GM18951 (cell line): ENCODE data around the gene FAM156B.
"Not testable (repeated sequence)": the region's sequence is repeated elsewhere in the genome, so short reads cannot be mapped to it uniquely, and the experiment has no call there.

Experiments used
- POLR2A ChIP-seq: IDR thresholded peaks from 4 replicates; pipeline ENCODE4 v1.6.1; 2011; ENCODE audit warnings: mild to moderate bottlenecking; ENCODE audit not compliant: insufficient read length, insufficient read depth; ENCODE audit errors: extremely low read depth
- in situ Hi-C: fragments of 300-500 bp; cut with MboI; formaldehyde crosslinking; loops from one replicate; pipeline ENCODE4 v1.12.0; 2022; ENCODE audit warnings: low sequenced_read_pairs, mixed read lengths, inconsistent platforms; ENCODE audit not compliant: unreplicated experiment

Gene FAM156B

DNA sequence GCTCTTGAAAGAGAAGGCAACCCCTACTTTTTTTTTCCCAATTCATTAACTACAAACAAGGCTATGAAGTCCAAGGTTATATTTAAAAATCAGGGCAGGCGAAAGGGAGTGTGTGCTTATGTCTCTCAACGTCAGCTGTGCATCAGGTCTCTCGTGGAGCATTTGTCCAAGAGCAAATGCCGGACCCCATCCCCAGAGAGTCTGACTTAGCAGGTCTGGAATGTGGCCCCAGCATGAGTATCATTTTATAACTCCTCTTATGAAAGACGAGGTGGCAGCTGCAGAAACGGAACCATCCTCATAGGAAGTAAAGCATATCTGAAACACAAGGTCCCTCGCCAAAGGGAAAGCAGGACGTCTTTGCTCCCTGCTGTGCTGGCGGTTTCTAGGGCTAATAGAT, 16.6 kb downstream of the FAM156B start:
- in situ Hi-C loops = not testable (repeated sequence)

DNA sequence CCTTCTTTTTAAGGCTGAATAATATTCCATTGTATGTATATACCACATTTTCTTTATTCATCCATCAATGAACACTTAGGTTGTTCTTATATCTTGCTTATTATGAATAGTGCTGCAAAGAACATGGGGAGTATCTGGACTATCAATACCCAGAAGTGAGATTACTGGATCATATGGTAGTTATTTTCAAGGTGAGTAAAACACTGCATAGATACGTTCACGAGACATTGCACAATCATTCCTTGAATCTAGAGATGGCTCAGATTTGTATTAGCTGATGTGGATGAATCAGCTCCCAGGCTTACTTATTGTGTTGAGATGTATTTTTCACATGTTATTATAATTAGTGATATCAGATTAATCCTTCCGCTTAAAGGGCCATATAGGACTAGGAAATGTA, 17.6 kb downstream of the FAM156B start:
- in situ Hi-C loops = not testable (repeated sequence)

DNA sequence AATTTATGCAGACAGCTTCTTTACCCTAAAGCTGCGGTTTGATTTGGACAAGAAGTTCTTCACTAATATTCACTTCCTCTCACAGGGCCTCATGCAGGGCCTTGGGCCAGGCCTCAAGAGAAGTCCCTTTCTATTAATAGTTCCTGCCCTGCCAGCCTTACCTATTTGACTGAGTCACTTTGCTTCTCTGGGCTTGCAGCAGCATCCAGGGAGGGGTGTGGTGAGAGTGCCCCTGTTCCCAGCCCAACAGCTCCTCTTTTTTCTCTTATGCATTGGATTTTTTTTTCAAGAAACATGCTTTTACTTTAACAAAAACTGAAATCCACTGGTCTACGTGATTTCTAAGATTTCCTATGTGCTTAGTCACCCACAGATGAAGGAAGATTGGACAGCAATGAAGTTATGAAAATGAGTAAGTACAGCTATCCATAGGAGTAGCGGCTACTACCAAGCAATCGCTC, 26.7 kb downstream of the FAM156B start:
- in situ Hi-C loops = no loop called here
- TF ChIP-seq POLR2A = no peak

DNA sequence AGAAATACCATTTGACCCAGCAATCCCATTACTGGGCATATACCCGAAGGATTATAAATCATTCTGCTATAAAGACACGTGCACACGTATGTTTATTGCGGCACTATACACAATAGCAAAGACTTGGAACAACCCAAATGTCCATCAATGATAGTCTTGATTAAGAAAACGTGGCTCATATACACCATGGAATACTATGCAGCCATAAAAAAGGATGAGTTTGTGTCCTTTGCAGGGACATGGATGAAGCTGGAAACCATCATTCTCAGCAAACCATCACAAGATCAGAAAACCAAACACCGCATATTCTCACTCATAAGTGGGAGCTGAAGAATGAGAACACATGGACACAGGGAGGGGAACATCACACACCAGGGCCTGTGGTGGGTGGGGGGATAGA, 33.1 kb downstream of the FAM156B start:
- in situ Hi-C loops = not testable (repeated sequence)

DNA sequence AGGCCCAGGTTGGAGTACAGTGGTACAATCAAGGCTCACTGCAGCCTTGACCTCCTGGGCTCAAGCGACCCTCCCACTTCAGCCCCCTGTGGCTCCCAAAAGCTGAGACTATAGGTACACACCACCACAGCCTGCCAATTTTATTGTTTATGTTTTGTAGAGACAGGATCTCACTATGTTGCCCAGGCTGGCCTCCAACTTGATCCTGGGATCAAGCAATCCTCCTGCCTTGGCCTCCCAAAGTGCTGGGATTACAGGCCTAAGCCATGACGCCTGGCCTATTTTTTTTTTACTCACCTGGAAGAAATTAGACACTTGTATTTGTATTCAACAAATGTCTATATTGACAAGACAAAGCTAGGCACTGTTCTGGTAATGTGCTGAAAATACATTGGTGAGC, 36.1 kb downstream of the FAM156B start:
- no peak for TF ChIP-seq POLR2A
- in situ Hi-C loops = no loop called here

DNA sequence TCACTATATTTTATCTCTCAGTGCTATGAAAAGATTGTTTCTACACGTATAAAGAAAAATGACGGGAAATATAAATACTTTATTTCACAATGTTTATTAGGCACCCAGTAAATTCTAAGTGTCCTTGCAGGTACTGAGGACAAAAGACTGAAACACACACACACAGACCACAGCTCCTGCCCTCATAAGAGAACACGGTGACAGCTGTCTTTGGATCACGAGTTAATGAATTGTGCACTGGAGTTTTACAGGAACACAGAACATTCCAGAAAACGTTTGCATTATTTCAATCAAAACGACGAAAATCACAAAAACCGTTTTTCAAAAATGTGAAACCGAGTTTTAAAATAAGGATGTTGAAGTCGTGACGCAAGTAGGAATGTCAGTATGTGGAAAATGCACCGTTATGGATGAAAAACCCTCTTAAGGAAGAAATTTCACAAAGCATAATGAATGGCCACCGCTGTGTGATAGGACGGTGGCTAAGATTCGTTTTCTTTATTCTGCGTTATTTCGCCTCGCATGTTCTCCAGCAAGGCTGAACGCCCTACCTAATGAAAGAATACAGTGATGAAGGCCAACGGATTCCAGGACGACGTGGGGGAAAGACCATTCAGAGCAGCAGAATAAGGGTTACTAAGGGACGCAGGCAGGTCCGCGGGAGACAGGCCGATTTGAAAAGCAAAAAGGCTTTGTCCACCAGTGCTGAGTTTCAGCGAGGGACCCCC, 37.0 kb downstream of the FAM156B start:
- no peak for TF ChIP-seq POLR2A
- in situ Hi-C loops = no loop called here

DNA sequence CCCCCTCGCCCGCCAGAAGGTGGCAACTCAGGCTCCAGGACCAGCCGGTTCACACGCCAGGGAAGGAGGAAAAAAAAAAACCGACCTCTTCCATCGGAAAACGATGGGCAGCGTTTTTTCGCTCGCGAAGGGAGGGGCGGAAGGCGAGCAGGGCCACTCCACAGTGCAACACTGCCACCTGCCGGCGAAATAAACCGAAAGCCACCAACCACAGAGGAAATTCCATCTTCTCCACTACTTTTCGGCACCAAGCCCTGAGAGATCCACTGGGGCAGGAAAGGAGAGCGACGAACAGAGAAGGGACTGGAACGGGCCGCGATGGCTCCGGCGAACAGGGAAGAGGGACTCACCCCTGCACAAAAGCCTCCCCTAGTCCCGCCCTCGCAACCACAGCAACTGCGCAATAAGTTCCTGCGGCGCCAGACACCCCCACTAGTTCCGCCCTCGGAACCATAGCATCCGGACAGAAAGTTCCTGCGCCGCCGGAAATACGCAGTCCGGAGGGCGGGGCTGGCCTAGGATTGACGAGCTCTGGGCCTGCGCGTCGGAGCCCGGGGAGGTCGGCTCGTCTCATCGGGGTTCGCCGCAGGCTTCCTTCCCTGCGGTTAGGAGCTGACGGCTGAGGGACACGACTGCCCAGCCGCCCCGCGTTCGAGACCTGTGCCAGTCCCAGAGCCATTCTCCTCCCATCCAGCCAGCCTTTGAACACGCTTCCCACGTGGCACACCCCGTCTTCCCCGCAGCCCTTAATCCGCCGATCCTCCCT, 37.8 kb downstream of the FAM156B start:
- in situ Hi-C loops = no loop called here
- TF ChIP-seq POLR2A = peak; percentile 76

DNA sequence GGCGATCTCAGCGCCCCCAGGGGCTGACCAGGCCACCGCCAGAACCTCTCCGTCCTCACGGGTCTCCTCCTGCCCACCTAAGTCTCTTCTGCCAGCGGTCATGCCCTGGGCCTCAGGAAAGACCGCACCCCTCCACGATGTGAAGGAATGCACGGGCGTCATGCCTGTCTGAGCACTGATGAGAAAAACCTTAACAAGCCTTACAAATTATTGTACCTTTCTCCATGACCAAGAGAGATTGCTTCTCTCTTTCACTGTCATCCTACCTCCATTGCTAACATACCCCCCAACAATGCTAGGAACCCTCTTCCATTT, 38.3 kb downstream of the FAM156B start:
- in situ Hi-C loops = not testable (repeated sequence)

DNA sequence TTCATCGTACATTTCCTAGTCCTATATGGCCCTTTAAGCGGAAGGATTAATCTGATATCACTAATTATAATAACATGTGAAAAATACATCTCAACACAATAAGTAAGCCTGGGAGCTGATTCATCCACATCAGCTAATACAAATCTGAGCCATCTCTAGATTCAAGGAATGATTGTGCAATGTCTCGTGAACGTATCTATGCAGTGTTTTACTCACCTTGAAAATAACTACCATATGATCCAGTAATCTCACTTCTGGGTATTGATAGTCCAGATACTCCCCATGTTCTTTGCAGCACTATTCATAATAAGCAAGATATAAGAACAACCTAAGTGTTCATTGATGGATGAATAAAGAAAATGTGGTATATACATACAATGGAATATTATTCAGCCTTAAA, 43.6 kb downstream of the FAM156B start:
- in situ Hi-C loops = not testable (repeated sequence)

DNA sequence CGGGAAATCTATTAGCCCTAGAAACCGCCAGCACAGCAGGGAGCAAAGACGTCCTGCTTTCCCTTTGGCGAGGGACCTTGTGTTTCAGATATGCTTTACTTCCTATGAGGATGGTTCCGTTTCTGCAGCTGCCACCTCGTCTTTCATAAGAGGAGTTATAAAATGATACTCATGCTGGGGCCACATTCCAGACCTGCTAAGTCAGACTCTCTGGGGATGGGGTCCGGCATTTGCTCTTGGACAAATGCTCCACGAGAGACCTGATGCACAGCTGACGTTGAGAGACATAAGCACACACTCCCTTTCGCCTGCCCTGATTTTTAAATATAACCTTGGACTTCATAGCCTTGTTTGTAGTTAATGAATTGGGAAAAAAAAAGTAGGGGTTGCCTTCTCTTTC, 44.6 kb downstream of the FAM156B start:
- in situ Hi-C loops = not testable (repeated sequence)

DNA sequence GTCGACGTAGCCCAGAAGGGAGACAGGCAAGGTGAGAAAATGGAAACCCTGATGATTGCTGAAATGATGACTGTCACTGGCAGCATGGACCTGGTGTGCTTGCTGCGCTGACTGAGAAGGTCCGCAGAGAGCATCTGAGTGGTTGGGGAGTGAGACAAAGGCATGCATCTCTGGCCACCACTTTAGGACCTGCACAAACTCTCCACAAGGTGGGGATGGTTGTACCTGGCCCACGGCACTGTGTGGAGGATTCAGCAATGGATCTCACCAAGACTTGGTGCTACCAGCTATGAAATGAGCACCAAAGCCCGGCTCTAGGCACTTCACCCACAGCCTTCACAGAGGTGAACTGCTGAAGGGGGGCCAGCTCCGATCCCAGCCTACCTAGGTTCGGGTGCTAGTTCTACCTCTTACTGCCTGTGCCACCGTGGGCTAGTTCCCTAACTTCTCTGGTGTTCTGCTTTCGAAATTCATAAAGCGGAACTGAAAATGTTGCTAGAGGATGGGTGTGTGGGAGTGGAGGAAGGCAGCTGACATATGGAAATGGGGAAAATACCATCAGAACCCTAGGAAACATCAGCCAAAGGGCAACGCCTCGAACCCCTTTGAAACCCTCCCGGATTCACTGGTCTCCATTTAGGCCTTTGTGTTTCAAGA, 48.8 kb downstream of the FAM156B start:
- in situ Hi-C loops = not testable (repeated sequence)

DNA sequence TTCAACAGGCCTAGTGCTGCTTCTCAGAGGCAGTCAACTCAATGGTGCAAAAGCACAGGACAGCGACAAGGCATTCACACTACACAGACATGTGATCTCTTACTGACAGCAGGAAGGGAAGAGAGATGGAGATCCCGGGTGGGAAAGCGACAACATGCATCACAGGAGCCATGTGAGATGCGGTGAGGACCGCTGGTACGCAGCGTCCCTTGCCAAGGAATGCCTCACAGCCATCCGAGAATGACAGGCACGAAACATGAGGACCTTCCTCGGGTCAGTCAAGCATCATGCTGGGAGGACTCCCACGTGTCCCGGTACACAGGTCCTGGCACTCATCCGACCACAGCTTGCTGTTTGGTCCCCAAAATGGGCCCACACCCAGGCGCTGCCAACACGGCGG, 50.4 kb downstream of the FAM156B start:
- in situ Hi-C loops = not testable (repeated sequence)

DNA sequence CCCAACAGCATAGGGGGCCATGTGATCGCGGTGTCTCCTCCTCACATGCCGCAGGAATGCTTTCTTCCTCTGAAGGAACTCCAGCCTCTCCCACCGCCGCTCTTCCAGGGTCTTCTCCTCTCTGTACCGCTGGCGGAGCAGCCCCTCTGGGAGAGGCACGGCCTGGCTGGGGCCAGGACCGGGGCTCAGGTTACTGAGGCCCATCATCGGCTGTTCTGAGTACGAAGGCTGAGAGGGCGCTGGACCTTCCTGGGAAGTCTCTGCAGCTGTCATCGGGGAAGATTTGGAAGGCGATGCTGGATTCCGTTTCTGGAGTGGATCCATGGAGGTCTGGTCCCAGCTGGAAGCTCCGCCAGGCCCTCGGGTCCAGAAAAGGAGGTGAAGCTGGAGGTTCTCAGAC, 51.1 kb downstream of the FAM156B start:
- in situ Hi-C loops = not testable (repeated sequence)

DNA sequence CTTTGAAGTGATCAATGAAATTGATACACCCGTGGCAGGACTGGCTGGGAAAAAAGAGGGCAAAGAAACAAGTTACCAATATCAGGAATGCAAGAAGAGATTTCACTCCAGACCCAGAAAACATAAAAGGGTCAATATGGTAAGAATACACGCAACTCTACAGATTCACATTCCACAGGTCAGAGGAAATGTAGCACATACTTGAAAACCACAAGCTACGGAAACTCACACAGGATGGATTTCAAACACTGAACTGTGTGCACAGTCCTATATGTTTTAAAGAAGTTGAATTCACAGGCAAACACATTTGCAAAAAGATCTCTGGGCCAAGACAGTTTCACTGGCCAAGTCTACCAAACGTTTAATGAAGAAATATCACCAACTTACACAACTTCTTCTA, 52.2 kb downstream of the FAM156B start:
- in situ Hi-C loops = not testable (repeated sequence)

DNA sequence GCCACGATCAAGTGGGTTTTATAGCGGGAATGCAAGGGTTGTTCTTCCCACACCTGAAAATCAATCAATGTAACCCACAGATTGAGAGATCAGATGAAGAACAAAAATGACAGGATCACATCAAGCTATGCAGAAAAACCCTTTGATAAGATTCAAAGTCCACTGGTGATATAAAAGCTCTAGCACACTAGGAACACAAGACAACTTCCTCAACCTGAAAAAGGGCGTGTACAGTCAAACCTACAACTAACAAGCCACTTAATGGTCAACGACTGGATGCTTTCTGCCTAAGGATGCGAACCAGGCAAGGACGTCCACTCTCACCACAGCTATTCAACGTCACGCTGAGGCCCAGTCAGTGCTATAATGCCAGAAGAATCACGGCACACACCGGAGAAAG, 52.8 kb downstream of the FAM156B start:
- in situ Hi-C loops = not testable (repeated sequence)
